A673 (cell line): ENCODE results near the gene PASK. TPM values are rescaled to one million over a fixed set of nuclear protein-coding genes. Genes with fewer than 3 reads are reported as not detected.

Source experiments
- BruUV-seq: library from RNA; stranded (reverse); fragments of 400-500 nt; replicated peaks from 2 replicates; lab custom pipeline; 2021; lab: Mats Ljungman, UMichigan
- CTCF ChIA-PET: fragments of 300-600 bp; sonication (Branson Sonifier 250); formaldehyde crosslinking; loops from one replicate; lab custom pipeline; 2022; ENCODE audit warnings: antibody characterized with exemption; lab: Charles Lee
- POLR2A ChIA-PET: fragments of 300-600 bp; sonication (Branson Sonifier 250); formaldehyde crosslinking; loops from one replicate; lab custom pipeline; 2022; ENCODE audit warnings: antibody characterized with exemption; ENCODE audit not compliant: low non-redundant PET; lab: Charles Lee
- DNase-seq: peaks from one replicate; pipeline ENCODE4 v3.0.0-alpha.2; 2015; ENCODE audit warnings: low spot score
- H3K27ac ChIP-seq: fragments of 200-600 bp; sonication (generic); 2 replicates; pipeline ENCODE4 v1.5.1; 2016; ENCODE audit warnings: mixed run types, low read depth, mild to moderate bottlenecking, mixed read lengths, antibody characterized with exemption, low read length; ENCODE audit not compliant: poor library complexity, severe bottlenecking
- H3K27me3 ChIP-seq: fragments of 200-600 bp; sonication (generic); replicated peaks from 2 replicates; pipeline ENCODE4 v1.6.1; 2017; ENCODE audit warnings: mixed run types, low read depth, mild to moderate bottlenecking, mixed read lengths, antibody characterized with exemption, low read length; ENCODE audit not compliant: insufficient read depth, poor library complexity
- H3K36me3 ChIP-seq: fragments of 200-600 bp; sonication (generic); 2 replicates; pipeline ENCODE4 v1.6.1; 2016; ENCODE audit warnings: mixed run types, mild to moderate bottlenecking, mixed read lengths, antibody characterized with exemption, low read length; ENCODE audit not compliant: insufficient read depth, poor library complexity, severe bottlenecking
- H3K4me1 ChIP-seq: fragments of 200-600 bp; sonication (generic); 2 replicates; pipeline ENCODE4 v1.6.1; 2017; ENCODE audit warnings: mixed run types, mild to moderate bottlenecking, mixed read lengths, antibody characterized with exemption, low read length; ENCODE audit not compliant: insufficient read depth, poor library complexity, severe bottlenecking
- H3K4me3 ChIP-seq: fragments of 200-600 bp; sonication (generic); 2 replicates; pipeline ENCODE4 v1.5.1; 2016; ENCODE audit warnings: low read depth, mixed run types, mild to moderate bottlenecking, mixed read lengths, low read length; ENCODE audit not compliant: poor library complexity, severe bottlenecking
- H3K9me3 ChIP-seq: fragments of 200-600 bp; sonication (generic); 2 replicates; pipeline ENCODE4 v1.6.1; 2016; ENCODE audit warnings: mixed run types, low read depth, mild to moderate bottlenecking, mixed read lengths, antibody characterized with exemption, low read length; ENCODE audit not compliant: poor library complexity, severe bottlenecking
- CTCF ChIP-seq: fragments of 300-800, 200-600 bp; sonication (generic); conservative IDR thresholded peaks from 2 replicates; pipeline ENCODE4 v1.5.1; 2017; ENCODE audit warnings: low read depth, mild to moderate bottlenecking, antibody characterized with exemption, low read length, moderate library complexity, mixed read lengths
- EZH2 ChIP-seq: fragments of 200-600 bp; sonication (generic); IDR thresholded peaks from 2 replicates; pipeline ENCODE4 v1.6.1; 2017; ENCODE audit warnings: borderline replicate concordance, low read depth, mild to moderate bottlenecking, mixed read lengths, antibody characterized with exemption, low read length; ENCODE audit not compliant: poor library complexity, severe bottlenecking
- intact Hi-C: fragments of 100-400 bp; cut with micrococcal nuclease; formaldehyde crosslinking; loops from one replicate; pipeline ENCODE4 v1.10.0; 2022; ENCODE audit not compliant: unreplicated experiment
- total RNA-seq: library from RNA; stranded (reverse); gene quantifications from 2 replicates; pipeline ENCODE4 v1.2.3, GENCODE V29; 2021

Gene PASK
- total RNA-seq, 1 experiment from 2014 or later: 59.4 TPM

- no peak overlapping the region for H3K27ac ChIP-seq
- H3K4me1 ChIP-seq: no peaks in the 10 kb centered on the region
- TF ChIP-seq CTCF (no peak), EZH2 (no peak)
- DNase-seq: no peak
- H3K27me3 ChIP-seq: no peaks in the 10 kb centered on the region
- no peak overlapping the region for H3K4me3 ChIP-seq
- intact Hi-C loops: no loop called here
- no TSS peak for BruUV-seq
- peaks cover 60% of the 10 kb centered on the region for H3K36me3 ChIP-seq
- no peaks in the 10 kb centered on the region for H3K9me3 ChIP-seq
- CTCF ChIA-PET: no interaction called here
- POLR2A ChIA-PET: no interaction called here
Observed at GRCh38 chr2:241096979-241097378, 52.3 kb downstream of the PASK start.

DNA sequence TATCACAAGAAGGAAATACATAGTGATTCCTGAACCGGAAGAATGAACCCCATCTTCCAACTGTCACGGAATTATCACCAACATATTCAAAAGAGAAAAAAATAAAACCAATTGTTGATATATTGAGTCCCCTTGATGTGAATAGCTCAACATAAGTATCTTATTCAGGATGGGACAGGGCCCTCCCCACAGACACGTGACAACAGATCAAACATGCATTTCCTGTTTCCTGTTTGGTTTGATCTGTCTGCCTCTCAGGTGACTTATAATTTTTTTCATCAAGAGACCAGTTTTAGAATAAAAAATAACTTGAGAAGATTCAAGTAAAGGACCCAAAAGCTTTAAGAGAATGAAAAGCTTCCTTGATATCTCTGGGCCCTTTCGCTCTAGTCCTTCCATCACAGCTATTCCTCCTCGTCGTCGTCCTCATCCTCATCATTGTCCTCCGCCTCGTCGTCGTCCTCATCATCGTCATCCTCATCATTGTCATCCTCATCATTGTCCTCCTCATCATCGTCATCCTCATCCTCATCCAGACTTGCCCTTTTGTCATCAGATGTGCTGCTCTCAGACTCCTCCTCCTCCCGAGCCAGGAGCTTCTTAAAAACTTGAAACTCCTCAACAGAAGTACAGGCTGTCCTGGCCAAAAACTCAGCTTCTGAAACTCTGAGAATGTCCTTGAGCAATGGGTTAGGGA is 53.5 kb downstream of the PASK start:
- no peak for TF ChIP-seq EZH2
- TF ChIP-seq CTCF: no peak
- no peaks in the 10 kb centered on the region for H3K9me3 ChIP-seq
- peaks cover 67% of the 10 kb centered on the region for H3K36me3 ChIP-seq
- DNase-seq: no peak
- H3K4me3 ChIP-seq: no peak overlapping the region
- intact Hi-C loops: no loop called here
- H3K27me3 ChIP-seq: no peaks in the 10 kb centered on the region
- no peaks in the 10 kb centered on the region for H3K4me1 ChIP-seq
- no TSS peak for BruUV-seq
- no peak overlapping the region for H3K27ac ChIP-seq
- ChIA-PET CTCF (no interaction called here), POLR2A (no interaction called here)

DNA sequence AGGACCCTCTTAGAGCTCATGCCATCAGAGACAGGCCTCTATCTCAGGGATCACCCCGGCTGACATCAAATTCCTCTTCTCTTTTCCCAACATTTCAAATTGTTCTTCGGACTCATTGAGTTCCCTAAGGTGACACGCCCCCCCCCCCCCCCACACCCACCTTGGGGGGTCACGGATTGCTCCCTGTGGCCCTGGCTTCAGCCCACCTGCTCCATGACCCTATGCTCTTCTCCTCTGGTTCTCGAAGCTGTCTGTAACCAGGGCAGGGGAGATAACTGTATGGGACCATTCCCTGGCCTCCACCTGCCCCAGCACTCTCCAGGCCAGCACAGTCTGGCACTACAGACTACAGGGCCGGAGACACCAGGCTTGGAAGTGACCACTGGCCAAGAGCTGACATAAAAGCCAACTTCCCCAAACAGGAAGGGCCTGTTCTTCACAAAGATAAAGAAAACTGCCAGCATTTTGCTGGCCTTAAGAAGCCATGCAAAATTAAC is 54.3 kb downstream of the PASK start:
- Histone ChIP-seq H3K4me3 (no peak overlapping the region), H3K27ac (no peak overlapping the region), H3K9me3 (no peaks in the 10 kb centered on the region), H3K27me3 (no peaks in the 10 kb centered on the region), H3K4me1 (no peaks in the 10 kb centered on the region), H3K36me3 (peaks cover 67% of the 10 kb centered on the region)
- TF ChIP-seq CTCF (no peak), EZH2 (no peak)
- CTCF ChIA-PET: no interaction called here
- POLR2A ChIA-PET: interaction anchor here (0.7 kb wide), 1 partner anchor 10 kb away, joined by 16 read pairs; no protein-coding TSS in a partner anchor
- no TSS peak for BruUV-seq
- DNase-seq: no peak
- intact Hi-C loops: no loop called here
